KMS-11 (cell line): ENCODE results near the gene SMCHD1.

Experiments
- H2AFZ ChIP-seq: fragments of 200-600 bp; sonication (generic); 2 replicates; pipeline ENCODE4 v1.6.1; 2016; ENCODE audit warnings: antibody characterized with exemption, mixed run types, low read depth
- H3K27ac ChIP-seq: fragments of 200-600 bp; sonication (generic); 2 replicates; pipeline ENCODE4 v1.6.1; 2016; ENCODE audit warnings: mild to moderate bottlenecking, mixed run types
- H3K27me3 ChIP-seq: fragments of 200-600 bp; sonication (generic); 2 replicates; pipeline ENCODE4 v1.6.1; 2017; ENCODE audit warnings: mild to moderate bottlenecking, low read depth, mixed run types, moderate library complexity; ENCODE audit not compliant: insufficient read depth
- H3K36me3 ChIP-seq: fragments of 200-600 bp; sonication (generic); 2 replicates; pipeline ENCODE4 v1.6.1; 2017; ENCODE audit warnings: mild to moderate bottlenecking, mixed run types; ENCODE audit not compliant: insufficient read depth
- H3K4me1 ChIP-seq: fragments of 200-600 bp; sonication (generic); 2 replicates; pipeline ENCODE4 v1.6.1; 2016; ENCODE audit warnings: mild to moderate bottlenecking, low read depth, mixed run types; ENCODE audit not compliant: poor library complexity, severe bottlenecking
- H3K4me2 ChIP-seq: fragments of 200-600 bp; sonication (generic); 2 replicates; pipeline ENCODE4 v1.7.0; 2016; ENCODE audit warnings: mild to moderate bottlenecking, mixed run types
- H3K4me3 ChIP-seq: fragments of 200-600 bp; sonication (generic); IDR thresholded peaks from 2 replicates; pipeline ENCODE4 v1.6.1; 2017; ENCODE audit warnings: low read depth, low read length, mixed read lengths; ENCODE audit not compliant: insufficient read depth
- H3K79me2 ChIP-seq: fragments of 200-600 bp; sonication (generic); 2 replicates; pipeline ENCODE4 v1.6.1; 2016; ENCODE audit warnings: low read depth, mixed run types; ENCODE audit not compliant: insufficient read depth
- H3K9ac ChIP-seq: fragments of 200-600 bp; sonication (generic); 2 replicates; pipeline ENCODE4 v1.6.1; 2016; ENCODE audit warnings: mild to moderate bottlenecking, mixed run types
- H4K20me1 ChIP-seq: fragments of 200-600 bp; sonication (generic); 2 replicates; pipeline ENCODE4 v1.6.1; 2016; ENCODE audit warnings: mild to moderate bottlenecking, mixed run types; ENCODE audit not compliant: insufficient read depth
- CTCF ChIP-seq: fragments of 200-600 bp; sonication (generic); conservative IDR thresholded peaks from 2 replicates; pipeline ENCODE4 v1.6.1; 2017; ENCODE audit warnings: low read depth, mild to moderate bottlenecking, antibody characterized with exemption, low read length, moderate library complexity, mixed read lengths

The SMCHD1 gene

GRCh38 chr18:2843146-2843545, 187.6 kb downstream of the SMCHD1 start:
- H4K20me1 ChIP-seq: no peaks in the 10 kb centered on the region
- no peak overlapping the region for H2AFZ ChIP-seq
- no peak overlapping the region for H3K27ac ChIP-seq
- TF ChIP-seq CTCF: no peak
- no peak overlapping the region for H3K4me3 ChIP-seq
- no peaks in the 10 kb centered on the region for H3K4me1 ChIP-seq
- no peaks in the 10 kb centered on the region for H3K79me2 ChIP-seq
- no peak overlapping the region for H3K4me2 ChIP-seq
- no peak overlapping the region for H3K9ac ChIP-seq
- H3K27me3 ChIP-seq: no peaks in the 10 kb centered on the region
- no peaks in the 10 kb centered on the region for H3K36me3 ChIP-seq

- Histone ChIP-seq H3K4me2 (no peak overlapping the region), H3K36me3 (no peaks in the 10 kb centered on the region), H2AFZ (no peak overlapping the region), H3K79me2 (no peaks in the 10 kb centered on the region), H3K27me3 (no peaks in the 10 kb centered on the region), H3K9ac (no peak overlapping the region), H3K4me3 (no peak overlapping the region), H3K27ac (no peak overlapping the region), H3K4me1 (no peaks in the 10 kb centered on the region), H4K20me1 (no peaks in the 10 kb centered on the region)
- no peak for TF ChIP-seq CTCF
Measured at GRCh38 chr18:2845172-2845571, 189.6 kb downstream of the SMCHD1 start.

GRCh38 chr18:2846636-2847316, 191.2 kb downstream of the SMCHD1 start, which contains the start of gene EMILIN2:
TSS of gene EMILIN2 (plus strand) at chr18:2847006. CDS start at chr18:2847189, 183 bp downstream.
- Histone ChIP-seq H3K79me2 (no peaks in the 10 kb centered on the region), H3K36me3 (no peaks in the 10 kb centered on the region), H4K20me1 (no peaks in the 10 kb centered on the region), H3K4me1 (no peaks in the 10 kb centered on the region), H2AFZ (no peak within 1 kb of the TSS), H3K27me3 (no peaks in the 10 kb centered on the region), H3K9ac (no peak within 1 kb of the TSS), H3K4me2 (no peak within 1 kb of the TSS), H3K4me3 (no peak within 1 kb of the TSS), H3K27ac (no peak within 1 kb of the TSS)
- no peak for TF ChIP-seq CTCF

- H3K4me1 ChIP-seq: no peaks in the 10 kb centered on the region
- H3K4me2 ChIP-seq: no peak overlapping the region
- no peak overlapping the region for H2AFZ ChIP-seq
- no peak overlapping the region for H3K9ac ChIP-seq
- no peaks in the 10 kb centered on the region for H3K27me3 ChIP-seq
- no peak overlapping the region for H3K27ac ChIP-seq
- H3K36me3 ChIP-seq: no peaks in the 10 kb centered on the region
- no peaks in the 10 kb centered on the region for H3K79me2 ChIP-seq
- H4K20me1 ChIP-seq: no peaks in the 10 kb centered on the region
- no peak overlapping the region for H3K4me3 ChIP-seq
- TF ChIP-seq CTCF: no peak
Measured at GRCh38 chr18:2847317-2848246, 192.1 kb downstream of the SMCHD1 start.
